B cell (primary cell): ENCODE results near the gene ALDH1A2.

ENCODE experiments used
- EZH2 ChIP-seq: IDR thresholded peaks from 2 replicates; pipeline ENCODE4 v1.6.1; 2012; ENCODE audit warnings: borderline replicate concordance, low read depth, mild to moderate bottlenecking, moderate library complexity, low read length; ENCODE audit not compliant: insufficient read depth, poor library complexity, severe bottlenecking
- TF ChIP-seq, protein P1 (sequence below): fragments of 200-600 bp; IDR thresholded peaks from one replicate; pipeline ENCODE4 v1.8.0; 2022; ENCODE audit warnings: antibody characterized with exemption, mild to moderate bottlenecking

DNA sequence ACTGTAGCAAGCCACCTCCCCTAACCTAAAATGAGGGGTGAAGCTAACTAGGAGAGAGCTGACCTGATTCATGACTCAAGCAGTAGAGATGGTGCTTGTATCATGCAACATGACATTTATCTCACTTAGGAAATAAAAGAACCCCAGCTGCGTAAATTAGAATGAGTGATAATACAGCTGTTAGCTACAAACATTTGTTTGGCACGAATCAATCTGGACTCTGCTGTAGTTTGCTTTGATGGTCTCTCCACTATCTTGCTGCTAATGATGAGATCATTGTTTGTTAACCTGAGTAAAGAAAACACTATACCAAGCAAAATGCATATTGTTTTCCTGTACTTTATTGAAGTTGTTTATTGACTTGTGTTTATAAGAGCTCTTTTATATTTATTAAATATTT, 92.6 kb downstream of the ALDH1A2 start:
- TF ChIP-seq, protein P1, sequence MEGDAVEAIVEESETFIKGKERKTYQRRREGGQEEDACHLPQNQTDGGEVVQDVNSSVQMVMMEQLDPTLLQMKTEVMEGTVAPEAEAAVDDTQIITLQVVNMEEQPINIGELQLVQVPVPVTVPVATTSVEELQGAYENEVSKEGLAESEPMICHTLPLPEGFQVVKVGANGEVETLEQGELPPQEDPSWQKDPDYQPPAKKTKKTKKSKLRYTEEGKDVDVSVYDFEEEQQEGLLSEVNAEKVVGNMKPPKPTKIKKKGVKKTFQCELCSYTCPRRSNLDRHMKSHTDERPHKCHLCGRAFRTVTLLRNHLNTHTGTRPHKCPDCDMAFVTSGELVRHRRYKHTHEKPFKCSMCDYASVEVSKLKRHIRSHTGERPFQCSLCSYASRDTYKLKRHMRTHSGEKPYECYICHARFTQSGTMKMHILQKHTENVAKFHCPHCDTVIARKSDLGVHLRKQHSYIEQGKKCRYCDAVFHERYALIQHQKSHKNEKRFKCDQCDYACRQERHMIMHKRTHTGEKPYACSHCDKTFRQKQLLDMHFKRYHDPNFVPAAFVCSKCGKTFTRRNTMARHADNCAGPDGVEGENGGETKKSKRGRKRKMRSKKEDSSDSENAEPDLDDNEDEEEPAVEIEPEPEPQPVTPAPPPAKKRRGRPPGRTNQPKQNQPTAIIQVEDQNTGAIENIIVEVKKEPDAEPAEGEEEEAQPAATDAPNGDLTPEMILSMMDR: no peak
- TF ChIP-seq EZH2: no peak
